Endothelial cell of umbilical vein (primary cell): ENCODE measurements around the gene KCTD19. TPM values are rescaled to one million over a fixed set of nuclear protein-coding genes. Genes with fewer than 3 reads are reported as not detected.

Source experiments
- BruUV-seq: library from RNA; stranded (reverse); fragments of 400-500 nt; replicated peaks from 2 replicates; lab custom pipeline; 2021; lab: Mats Ljungman, UMichigan
- CTCF ChIA-PET: fragments of 300-600, 350-600 bp; sonication (Branson Sonifier 250); formaldehyde crosslinking; loops from one replicate; lab custom pipeline; 2021; ENCODE audit warnings: antibody characterized with exemption, inconsistent platforms; lab: Charles Lee
- POLR2A ChIA-PET: fragments of 300-600, 350-600 bp; sonication (Branson Sonifier 250); formaldehyde crosslinking; loops from one replicate; lab custom pipeline; 2021; ENCODE audit warnings: antibody characterized with exemption, inconsistent platforms; lab: Charles Lee
- DNase-seq: peaks from one replicate; pipeline ENCODE4 v3.0.0-alpha.2; 2011; ENCODE audit warnings: low read depth, low spot score
- FAIRE-seq: peaks from 2 replicates; lab custom pipeline; 2011; peaks lifted over from hg19 to GRCh38; lab: Jason Lieb, UNC
- H2AFZ ChIP-seq: 2 replicates; pipeline ENCODE4 v1.6.0; 2012; ENCODE audit warnings: low read depth, low read length, control low read depth, inconsistent platforms
- H3K27ac ChIP-seq: 2 replicates; pipeline ENCODE4 v1.5.1; 2011; ENCODE audit warnings: low read depth, mild to moderate bottlenecking, control low read depth, low read length, moderate library complexity; ENCODE audit not compliant: insufficient read depth
- H3K27me3 ChIP-seq, 2 experiments: 2 replicates each; pipeline versions ENCODE4 v1.6.0 to v1.6.1; 2011; ENCODE audit warnings: low read length in 2 of 2, mixed read lengths in 1 of 2; ENCODE audit not compliant: control insufficient read depth in 2 of 2, insufficient read depth in 2 of 2
- H3K36me3 ChIP-seq, 2 experiments: 2 replicates in 1 of 2; 3 replicates in 1 of 2; pipeline ENCODE4 v1.5.1; 2011; ENCODE audit warnings: low read length in 2 of 2, mild to moderate bottlenecking in 1 of 2, moderate library complexity in 1 of 2; ENCODE audit not compliant: control insufficient read depth in 2 of 2, insufficient read depth in 2 of 2; ENCODE audit errors: extremely low read depth in 1 of 2
- H3K4me1 ChIP-seq: 3 replicates; pipeline ENCODE4 v1.5.1; 2011; ENCODE audit warnings: mild to moderate bottlenecking, low read length; ENCODE audit not compliant: control insufficient read depth, insufficient read depth; ENCODE audit errors: extremely low read depth
- H3K4me2 ChIP-seq: 2 replicates; pipeline ENCODE4 v1.6.1; 2011; ENCODE audit warnings: low read length, control low read depth, mixed read lengths; ENCODE audit not compliant: insufficient read depth
- H3K4me3 ChIP-seq, 3 experiments: fragments of 200-600 bp in 1 of 3; sonication (generic), shearing (Covaris generic) in 1 of 3; replicated peaks in 1 of 3; 2 replicates each; pipeline ENCODE4 v1.5.1; 2011 to 2016; ENCODE audit warnings: control low read depth in 3 of 3, low read length in 3 of 3, mild to moderate bottlenecking in 2 of 3, inconsistent platforms in 1 of 3, low read depth in 1 of 3, moderate library complexity in 1 of 3; ENCODE audit not compliant: insufficient read depth in 1 of 3
- H3K79me2 ChIP-seq: 2 replicates; pipeline ENCODE4 v1.6.0; 2012; ENCODE audit warnings: low read length, inconsistent platforms; ENCODE audit not compliant: control insufficient read depth, insufficient read depth
- H3K9ac ChIP-seq: replicated peaks from 2 replicates; pipeline ENCODE3; 2011; ENCODE audit warnings: low read length, control low read depth; ENCODE audit not compliant: insufficient read depth; ENCODE audit errors: extremely low read depth
- H3K9me1 ChIP-seq: replicated peaks from 3 replicates; pipeline ENCODE4 v1.6.0; 2011; ENCODE audit warnings: mild to moderate bottlenecking, low read length; ENCODE audit not compliant: control insufficient read depth, insufficient read depth; ENCODE audit errors: extremely low read depth
- H3K9me3 ChIP-seq: replicated peaks from 2 replicates; pipeline ENCODE4 v1.5.1; 2012; ENCODE audit warnings: low read length, inconsistent platforms; ENCODE audit not compliant: control insufficient read depth, insufficient read depth
- H4K20me1 ChIP-seq: replicated peaks from 2 replicates; pipeline ENCODE3; 2011; ENCODE audit warnings: mild to moderate bottlenecking, low read length; ENCODE audit not compliant: control insufficient read depth, insufficient read depth; ENCODE audit errors: extremely low read depth
- CTCF ChIP-seq, 2 donors: IDR thresholded peaks; 1 replicate in 1 of 2; 2 replicates in 1 of 2; pipeline ENCODE4 v1.5.1; 2011; ENCODE audit warnings: low read length in 2 of 2, mild to moderate bottlenecking in 2 of 2, moderate library complexity in 2 of 2, control low read depth in 1 of 2, inconsistent platforms in 1 of 2, low read depth in 1 of 2; ENCODE audit not compliant: insufficient read depth in 1 of 2; ENCODE audit errors: extremely low read depth in 1 of 2
- EZH2 ChIP-seq: IDR thresholded peaks from 2 replicates; pipeline ENCODE4 v1.6.1; 2012; ENCODE audit warnings: borderline replicate concordance, low read depth, mild to moderate bottlenecking, moderate library complexity, low read length, inconsistent platforms; ENCODE audit not compliant: severe bottlenecking
- FOS ChIP-seq: IDR thresholded peaks from 2 replicates; pipeline ENCODE4 v1.6.1; 2011; ENCODE audit warnings: mild to moderate bottlenecking, low read length, moderate library complexity, borderline replicate concordance; ENCODE audit not compliant: insufficient read depth
- GATA2 ChIP-seq: IDR thresholded peaks from 2 replicates; pipeline ENCODE4 v1.7.0; 2011; ENCODE audit warnings: low read depth, mild to moderate bottlenecking, moderate library complexity, mixed read lengths, low read length; ENCODE audit not compliant: insufficient read length, insufficient read depth
- JUN ChIP-seq: IDR thresholded peaks from 2 replicates; pipeline ENCODE4 v1.6.1; 2011; ENCODE audit warnings: borderline replicate concordance, low read depth; ENCODE audit not compliant: insufficient read length, insufficient read depth
- MAX ChIP-seq: IDR thresholded peaks from 2 replicates; pipeline ENCODE4 v1.6.1; 2011; ENCODE audit not compliant: insufficient read depth, insufficient read length
- MYC ChIP-seq: IDR thresholded peaks from one replicate; pipeline ENCODE4 v1.6.1; 2011; ENCODE audit warnings: mild to moderate bottlenecking, low read depth, low read length
- POLR2A ChIP-seq: IDR thresholded peaks from 2 replicates; pipeline ENCODE4 v1.6.1; 2012; ENCODE audit warnings: low read depth, mild to moderate bottlenecking, control low read depth, low read length
- POLR2AphosphoS5 ChIP-seq: IDR thresholded peaks from 2 replicates; pipeline ENCODE4 v1.6.1; 2012; ENCODE audit warnings: low read depth, mild to moderate bottlenecking, control low read depth, low read length, moderate library complexity; ENCODE audit not compliant: insufficient read depth
- dilution Hi-C: fragments of 300-500 bp; cut with MboI; formaldehyde crosslinking; loops from one replicate; pipeline ENCODE4 v1.15.0; 2019; ENCODE audit warnings: low sequenced_read_pairs; ENCODE audit not compliant: extremely low pct_ligation_motif_present
- intact Hi-C: fragments of 100-400 bp; cut with micrococcal nuclease; formaldehyde crosslinking; loops from one replicate; pipeline ENCODE4 v1.10.0; 2022
- polyA plus RNA-seq, 4 experiments: library from polyadenylated mRNA; depleted of rRNA in 3 of 4; stranded (reverse) in 3 of 4; unstranded in 1 of 4; fragments of >200 nt; gene quantifications; 2 replicates each; pipeline versions ENCODE4 v1.2.1 to v1.2.3, GENCODE V29; 2011 to 2012; ENCODE audit warnings: missing spikeins in 1 of 4
- total RNA-seq: library from RNA; stranded (reverse); gene quantifications from 2 replicates; pipeline ENCODE4 v1.2.3, GENCODE V29; 2021

Gene KCTD19
- total and polyA plus RNA-seq, 2 donors (not counting 3 experiments of a cell fraction or from before 2014, with no cell fraction given), result 0.21 to 0.44 TPM

- Histone ChIP-seq H3K27me3 (no peaks in the 10 kb centered on the region), H3K4me3 (no peak overlapping the region)
- POLR2A ChIA-PET, result no interaction called here
These were observed 32.3 kb downstream of the KCTD19 start for GRCh38 chr16:67294171-67294757.

More at GRCh38 chr16:67294171-67294757, 32.3 kb downstream of the KCTD19 start:
- Histone ChIP-seq H2AFZ (no peak overlapping the region), H3K4me2 (no peak overlapping the region), H3K4me1 (no peaks in the 10 kb centered on the region), H3K9ac (no peak overlapping the region), H4K20me1 (no peaks in the 10 kb centered on the region), H3K9me1 (no peaks in the 10 kb centered on the region), H3K9me3 (no peaks in the 10 kb centered on the region), H3K36me3 (no peaks in the 10 kb centered on the region), H3K79me2 (no peaks in the 10 kb centered on the region), H3K27ac (no peak overlapping the region)
- no TSS peak for BruUV-seq
- CTCF ChIA-PET, result interaction anchor here (1.3 to 2.0 kb wide), 2 partner anchors 105 kb away, joined by 3 to 6 read pairs; no protein-coding TSS in a partner anchor
- intact Hi-C loops, result no loop called here
- dilution Hi-C loops, result no loop called here
- FAIRE-seq (no peak), DNase-seq (no peak)
- TF ChIP-seq EZH2 (no peak), FOS (no peak), JUN (no peak), GATA2 (no peak), MYC (no peak), POLR2AphosphoS5 (no peak), MAX (no peak), CTCF (IDR thresholded peaks at IDR 0.05; ENCODE audit: extremely low read depth in 1 of 2, insufficient read depth in 1 of 2, low read depth in 1 of 2, low read length in 2 of 2) (no peak), POLR2A (no peak)
